Right lobe of liver (tissue), 4 donors: Measurements from ENCODE around the gene HPS4.

ENCODE experiments used
- POLR2A ChIP-seq: fragments of 450-650 bp; IDR thresholded peaks from one replicate; pipeline ENCODE4 v1.6.1; 2017; ENCODE audit warnings: antibody characterized with exemption, mild to moderate bottlenecking
- TF ChIP-seq, protein P1 (sequence below), 4 donors: fragments of 200-600 bp in 3 of 4; fragments of 450-650 bp in 1 of 4; IDR thresholded peaks; one replicate each; pipeline versions ENCODE4 v1.5.1 to v1.8.0; 2016 to 2022; ENCODE audit warnings: antibody characterized with exemption in 4 of 4, mild to moderate bottlenecking in 2 of 4
- donor health status: DM: no; HTN: no; CAD: no.
- donor health status: DM: no; HTN: no; CAD: no.
- donor health status: DM: no; HTN: yes; CAD: no.

DNA sequence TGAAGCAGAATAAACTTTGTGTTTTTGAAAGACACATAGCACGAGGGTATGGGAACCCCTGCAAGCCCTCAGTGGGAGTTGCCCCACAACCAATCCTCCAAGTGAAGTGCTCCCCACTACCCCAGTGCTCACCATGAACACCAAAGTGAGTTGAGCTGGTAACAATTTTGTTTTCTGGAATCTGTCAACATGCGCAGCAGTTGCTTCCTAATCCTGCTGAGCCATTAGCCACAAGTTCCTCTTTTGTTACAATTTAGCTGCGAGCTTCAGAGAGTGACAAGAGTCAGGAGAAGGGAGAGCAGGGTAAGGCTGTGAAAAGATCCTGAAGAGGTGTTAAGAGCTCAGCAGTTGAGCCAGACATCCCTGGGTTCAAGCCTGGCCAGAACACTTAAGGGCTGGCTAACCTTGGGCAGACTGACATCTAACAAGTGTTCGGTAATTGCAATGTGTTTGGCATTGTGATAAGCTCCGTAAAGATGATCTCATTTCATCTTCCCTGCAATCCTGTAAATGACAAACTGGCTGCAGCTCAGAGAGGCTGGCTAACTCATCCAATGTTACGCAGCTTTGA, 78.6 kb downstream of the HPS4 start:
- TF ChIP-seq, protein P1, sequence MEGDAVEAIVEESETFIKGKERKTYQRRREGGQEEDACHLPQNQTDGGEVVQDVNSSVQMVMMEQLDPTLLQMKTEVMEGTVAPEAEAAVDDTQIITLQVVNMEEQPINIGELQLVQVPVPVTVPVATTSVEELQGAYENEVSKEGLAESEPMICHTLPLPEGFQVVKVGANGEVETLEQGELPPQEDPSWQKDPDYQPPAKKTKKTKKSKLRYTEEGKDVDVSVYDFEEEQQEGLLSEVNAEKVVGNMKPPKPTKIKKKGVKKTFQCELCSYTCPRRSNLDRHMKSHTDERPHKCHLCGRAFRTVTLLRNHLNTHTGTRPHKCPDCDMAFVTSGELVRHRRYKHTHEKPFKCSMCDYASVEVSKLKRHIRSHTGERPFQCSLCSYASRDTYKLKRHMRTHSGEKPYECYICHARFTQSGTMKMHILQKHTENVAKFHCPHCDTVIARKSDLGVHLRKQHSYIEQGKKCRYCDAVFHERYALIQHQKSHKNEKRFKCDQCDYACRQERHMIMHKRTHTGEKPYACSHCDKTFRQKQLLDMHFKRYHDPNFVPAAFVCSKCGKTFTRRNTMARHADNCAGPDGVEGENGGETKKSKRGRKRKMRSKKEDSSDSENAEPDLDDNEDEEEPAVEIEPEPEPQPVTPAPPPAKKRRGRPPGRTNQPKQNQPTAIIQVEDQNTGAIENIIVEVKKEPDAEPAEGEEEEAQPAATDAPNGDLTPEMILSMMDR (IDR thresholded peaks at IDR 0.05) = no peak
- TF ChIP-seq POLR2A = no peak
